H1 (cell line): ENCODE measurements around the gene LGR4. TPM values are rescaled to one million over a fixed set of nuclear protein-coding genes. Genes with fewer than 3 reads are reported as not detected.

Source experiments
- CTCF ChIA-PET: fragments of 300-600 bp; sonication (Branson Sonifier 250); formaldehyde crosslinking; loops from one replicate; lab custom pipeline; 2021; ENCODE audit not compliant: partially characterized antibody; lab: Charles Lee
- POLR2A ChIA-PET: fragments of 300-600 bp; sonication (Branson Sonifier 250); formaldehyde crosslinking; loops from one replicate; lab custom pipeline; 2021; ENCODE audit warnings: inconsistent platforms; ENCODE audit not compliant: partially characterized antibody; lab: Charles Lee
- DNase-seq, 2 experiments: peaks; one replicate each; pipeline versions ENCODE4 v3.0.0 to v3.0.0-alpha.2; 2010 to 2022; ENCODE audit warnings: low spot score in 2 of 2, low read depth in 1 of 2, mixed read lengths in 1 of 2
- FAIRE-seq: peaks from 2 replicates; lab custom pipeline; 2011; peaks lifted over from hg19 to GRCh38; lab: Jason Lieb, UNC
- H2AFZ ChIP-seq: 2 replicates; pipeline ENCODE4 v1.8.1; 2012; ENCODE audit warnings: low read length, inconsistent platforms
- H2AK5ac ChIP-seq: 2 replicates; pipeline ENCODE4 v1.6.1; 2013; ENCODE audit warnings: low read depth, low read length
- H2BK120ac ChIP-seq: replicated peaks from 2 replicates; pipeline ENCODE3; 2013; ENCODE audit warnings: low read depth, low read length, inconsistent platforms
- H2BK12ac ChIP-seq: 2 replicates; pipeline ENCODE4 v1.6.1; 2013; ENCODE audit warnings: low read depth, low read length
- H2BK15ac ChIP-seq: 2 replicates; pipeline ENCODE4 v1.6.1; 2013; ENCODE audit warnings: low read length
- H2BK20ac ChIP-seq: 2 replicates; pipeline ENCODE4 v1.6.1; 2013; ENCODE audit warnings: low read length
- H2BK5ac ChIP-seq: 2 replicates; pipeline ENCODE4 v1.6.1; 2013; ENCODE audit warnings: low read depth, low read length
- H3K14ac ChIP-seq: 2 replicates; pipeline ENCODE4 v1.6.1; 2013; ENCODE audit warnings: inconsistent platforms; ENCODE audit not compliant: insufficient read length
- H3K18ac ChIP-seq: 2 replicates; pipeline ENCODE4 v1.6.1; 2013; ENCODE audit warnings: low read length; ENCODE audit errors: extremely low read depth
- H3K23ac ChIP-seq: 2 replicates; pipeline ENCODE4 v1.6.1; 2013; ENCODE audit warnings: inconsistent platforms; ENCODE audit not compliant: insufficient read length
- H3K23me2 ChIP-seq: 2 replicates; pipeline ENCODE4 v1.6.1; 2013; ENCODE audit warnings: low read depth, low read length
- H3K27ac ChIP-seq: 2 replicates; pipeline ENCODE4 v1.6.1; 2011; ENCODE audit warnings: low read depth, low read length, inconsistent platforms
- H3K27me3 ChIP-seq, 4 experiments: replicated peaks in 1 of 4; 1 replicate in 1 of 4; 2 replicates in 3 of 4; pipeline versions ENCODE4 v1.6.1 to v1.8.1; 2011 to 2013; ENCODE audit warnings: low read length in 3 of 4, mild to moderate bottlenecking in 3 of 4, inconsistent platforms in 2 of 4, mixed read lengths in 2 of 4, moderate library complexity in 1 of 4; ENCODE audit not compliant: control insufficient read depth in 3 of 4, insufficient read depth in 3 of 4; ENCODE audit errors: extremely low read depth in 1 of 4
- H3K36me3 ChIP-seq, 4 experiments: 2 replicates each; pipeline versions ENCODE4 v1.6.1 to v1.8.1; 2011 to 2013; ENCODE audit warnings: mild to moderate bottlenecking in 4 of 4, low read length in 3 of 4, moderate library complexity in 2 of 4, control low read depth in 1 of 4, inconsistent platforms in 1 of 4; ENCODE audit not compliant: insufficient read depth in 4 of 4, control insufficient read depth in 2 of 4
- H3K4ac ChIP-seq: replicated peaks from 2 replicates; pipeline ENCODE3; 2013; ENCODE audit warnings: low read length, low read depth, mixed read lengths, inconsistent platforms; ENCODE audit not compliant: insufficient read length
- H3K4me1 ChIP-seq, 4 experiments: replicated peaks in 1 of 4; 1 replicate in 1 of 4; 2 replicates in 3 of 4; pipeline versions ENCODE4 v1.6.1 to v1.8.1; 2011 to 2013; ENCODE audit warnings: low read length in 3 of 4, inconsistent platforms in 2 of 4, mixed read lengths in 1 of 4; ENCODE audit not compliant: insufficient read depth in 4 of 4, control insufficient read depth in 3 of 4
- H3K4me2 ChIP-seq, 2 experiments: 2 replicates each; pipeline versions ENCODE4 v1.6.1 to v1.8.1; 2011 to 2013; ENCODE audit warnings: low read depth in 2 of 2, low read length in 2 of 2, control low read depth in 1 of 2, inconsistent platforms in 1 of 2, mild to moderate bottlenecking in 1 of 2; ENCODE audit not compliant: insufficient read depth in 1 of 2
- H3K4me3 ChIP-seq, 4 experiments: fragments of 200-600, 300-600 bp in 1 of 4; sonication (generic), shearing (Covaris generic), sonication (Bioruptor Twin) in 1 of 4; 2 replicates each; pipeline versions ENCODE4 v1.5.1 to v1.8.1; 2011 to 2016; ENCODE audit warnings: low read length in 4 of 4, low read depth in 3 of 4, control low read depth in 2 of 4, inconsistent platforms in 2 of 4, mild to moderate bottlenecking in 2 of 4, mixed read lengths in 1 of 4, moderate library complexity in 1 of 4; ENCODE audit not compliant: insufficient read depth in 2 of 4; ENCODE audit errors: extremely low read depth in 1 of 4
- H3K56ac ChIP-seq: replicated peaks from 2 replicates; pipeline ENCODE3; 2013; ENCODE audit warnings: low read depth, mild to moderate bottlenecking, mixed read lengths, low read length, inconsistent platforms; ENCODE audit not compliant: insufficient read length
- H3K79me1 ChIP-seq: 2 replicates; pipeline ENCODE4 v1.6.1; 2013; ENCODE audit warnings: low read depth, low read length, control low read depth
- H3K79me2 ChIP-seq, 2 experiments: 2 replicates each; pipeline versions ENCODE4 v1.6.1 to v1.8.1; 2012 to 2013; ENCODE audit warnings: low read length in 2 of 2, mild to moderate bottlenecking in 2 of 2, inconsistent platforms in 1 of 2; ENCODE audit not compliant: insufficient read depth in 2 of 2, control insufficient read depth in 1 of 2
- H3K9ac ChIP-seq, 4 experiments: replicated peaks in 1 of 4; 1 replicate in 1 of 4; 2 replicates in 3 of 4; pipeline versions ENCODE4 v1.6.1 to v1.8.1; 2011 to 2013; ENCODE audit warnings: low read depth in 3 of 4, low read length in 3 of 4, control low read depth in 2 of 4, mild to moderate bottlenecking in 2 of 4, moderate library complexity in 2 of 4, inconsistent platforms in 1 of 4; ENCODE audit errors: extremely low read depth in 1 of 4
- H3K9me3 ChIP-seq, 2 experiments: 2 replicates each; pipeline versions ENCODE4 v1.6.1 to v1.8.1; 2012 to 2013; ENCODE audit warnings: mild to moderate bottlenecking in 2 of 2, moderate library complexity in 2 of 2, control low read depth in 1 of 2, inconsistent platforms in 1 of 2, low read depth in 1 of 2, low read length in 1 of 2, mixed read lengths in 1 of 2; ENCODE audit not compliant: insufficient read depth in 2 of 2
- H4K20me1 ChIP-seq, 2 experiments: replicated peaks in 1 of 2; 2 replicates each; pipeline versions ENCODE3 to v1.8.1; 2011 to 2013; ENCODE audit warnings: inconsistent platforms in 2 of 2, low read length in 2 of 2, mild to moderate bottlenecking in 1 of 2; ENCODE audit not compliant: insufficient read depth in 2 of 2, control insufficient read depth in 1 of 2
- H4K5ac ChIP-seq: 2 replicates; pipeline ENCODE4 v1.6.1; 2013; ENCODE audit warnings: low read length, low read depth, mixed read lengths, inconsistent platforms; ENCODE audit not compliant: insufficient read length
- H4K8ac ChIP-seq: 2 replicates; pipeline ENCODE4 v1.8.0; 2013; ENCODE audit warnings: mild to moderate bottlenecking, moderate library complexity, low read length, inconsistent platforms; ENCODE audit not compliant: insufficient read depth; ENCODE audit errors: extremely low read depth
- H4K91ac ChIP-seq: replicated peaks from 2 replicates; pipeline ENCODE3; 2013; ENCODE audit warnings: low read length, mixed read lengths, inconsistent platforms; ENCODE audit not compliant: insufficient read length
- SP4 ChIP-seq: IDR thresholded peaks from 2 replicates; pipeline ENCODE4 v1.6.1; 2012; ENCODE audit warnings: low read length, inconsistent platforms
- WGBS, 2 experiments: shearing (Covaris generic) in 1 of 2; methylation state at CpG; one replicate each; pipeline versions ENCODE4 v1.1.6 to v1.1.7; 2013 to 2015; ENCODE audit warnings: low lambda C conversion rate in 2 of 2, mixed read lengths in 2 of 2, inconsistent platforms in 1 of 2, low coverage in 1 of 2, missing lambda C conversion rate in 1 of 2; ENCODE audit not compliant: insufficient replicate concordance in 2 of 2, insufficient coverage in 1 of 2, insufficient read length in 1 of 2; ENCODE audit errors: extremely low coverage in 1 of 2, missing lambda C conversion rate in 1 of 2; 5-methylcytosine and 5-hydroxymethylcytosine counted together
- polyA plus RNA-seq, 7 experiments: library from polyadenylated mRNA; depleted of rRNA in 3 of 7; stranded (reverse) in 5 of 7; unstranded in 2 of 7; fragments of >200 nt in 5 of 7; fragments of 200-250 nt in 2 of 7; gene quantifications; 1 replicate in 5 of 7; 2 replicates in 1 of 7; 4 replicates in 1 of 7; pipeline versions ENCODE4 v1.2.1 to v1.2.3, GENCODE V29; 2011 to 2013; ENCODE audit warnings: missing spikeins in 2 of 7, mixed read lengths in 2 of 7
- total RNA-seq: library from RNA; stranded (reverse); fragmentation: NEBNext Ultra II Directional; extraction: Animal tissue kit (Norgen Biotek cat#: 25700); gene quantifications from 2 replicates; pipeline ENCODE4 v1.2.1, GENCODE V29; 2021

Gene LGR4
- total and polyA plus RNA-seq, 2 of the 8 experiments (the other 6 are each of a cell fraction or from before 2014, with no cell fraction given) = 26.6 to 61.7 TPM

DNA sequence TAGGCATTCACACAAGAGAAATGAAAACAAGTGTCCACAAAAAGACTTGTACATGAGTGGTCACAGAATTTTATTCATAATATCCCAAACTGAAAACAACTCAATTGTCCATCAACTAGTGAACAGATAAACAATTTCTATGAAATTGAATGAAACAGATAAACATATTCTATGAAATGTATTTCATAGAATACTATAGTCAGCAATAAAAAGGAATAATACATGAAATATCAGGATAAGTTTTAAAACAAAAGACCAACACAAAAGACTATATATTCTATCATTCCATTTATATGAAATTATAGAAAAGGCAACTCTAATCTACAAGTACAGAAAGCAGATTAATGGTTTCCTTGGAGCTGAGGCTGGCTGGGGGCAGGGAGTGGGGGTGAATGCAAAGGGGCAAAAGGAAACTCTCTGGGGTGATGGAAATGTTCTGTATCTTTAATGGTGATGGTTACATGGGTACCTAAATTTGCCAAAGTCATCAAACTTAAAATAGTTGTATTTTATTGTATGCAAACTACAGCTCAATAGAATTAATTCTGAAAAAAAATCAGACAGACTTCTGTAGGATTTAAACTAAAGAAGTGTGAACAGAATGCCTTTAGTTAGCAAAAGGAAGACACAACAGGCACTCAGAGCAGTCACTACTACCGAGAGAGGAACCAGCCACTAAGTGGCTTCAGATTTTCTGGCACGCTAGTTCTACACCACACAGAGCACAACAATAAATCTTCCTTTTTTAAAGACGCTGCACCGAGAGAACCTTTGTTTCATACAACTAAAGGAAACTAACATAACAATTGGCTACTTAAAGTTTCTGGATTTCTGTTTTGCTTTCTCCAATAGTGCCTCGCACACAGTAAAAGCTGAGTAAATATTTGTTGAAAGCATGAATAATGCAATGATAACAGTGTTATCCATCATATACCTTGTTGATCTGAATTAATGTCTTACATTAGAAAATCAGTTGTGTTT is 124.9 kb downstream of the LGR4 start:
- Histone ChIP-seq H2BK20ac (no peak overlapping the region), H3K14ac (no peak overlapping the region), H3K9me3 (no peaks in the 10 kb centered on the region), H3K36me3 (peaks cover 0 to 8% (median 0%) of the 10 kb centered on the region in 4 experiments; a peak in 1 of 8 replicates), H2BK120ac (no peak overlapping the region), H3K4ac (no peak overlapping the region), H2BK15ac (no peak overlapping the region), H4K91ac (no peak overlapping the region), H3K23ac (no peak overlapping the region), H3K4me1 (peaks cover 0 to 25% (median 5%) of the 10 kb centered on the region in 4 experiments; a peak in 3 of 7 replicates), H4K20me1 (no peaks in the 10 kb centered on the region), H4K8ac (no peak overlapping the region), H3K79me2 (no peaks in the 10 kb centered on the region), H3K9ac (no peak overlapping the region), H3K18ac (no peak overlapping the region; the same call in 1 of the 2 replicates), H3K23me2 (peaks cover 2% of the 10 kb centered on the region; the same call in 1 of the 2 replicates), H2BK12ac (no peak overlapping the region), H2AK5ac (no peak overlapping the region), H3K4me3 (peak overlapping the region in 1 of 4 experiments; percentile 39; a peak in 2 of 8 replicates), H3K79me1 (no peaks in the 10 kb centered on the region), H4K5ac (peak overlapping the region; percentile 79), H2BK5ac (no peak overlapping the region), H3K4me2 (peak overlapping the region; percentile 44 to 54; a peak in 3 of 4 replicates), H2AFZ (no peak overlapping the region), H3K27ac (no peak overlapping the region), H3K56ac (no peak overlapping the region), H3K27me3 (no peaks in the 10 kb centered on the region)
- FAIRE-seq (peak; percentile 89), DNase-seq (no peak)
- ChIA-PET CTCF (interaction anchor here (0.5 to 1.1 kb wide), 2 partner anchors 63 to 146 kb away, joined by 3 read pairs; no protein-coding TSS in a partner anchor), POLR2A (interaction anchor here (0.9 to 1.7 kb wide), 3 partner anchors 18 to 125 kb away, joined by 4 read pairs; partner anchors contain the start of gene LGR4)
- WGBS, 2 experiments = 2% methylated on average over 5 of the region's 5 CpGs; no CpG with 5 or more reads in 1 of the 2 experiments
- no peak for TF ChIP-seq SP4
